ENCODE data around the gene IL15RA.
A peak's percentile ranks its signal among the peaks of the same experiment; 100 is the strongest.
"Not testable (repeated sequence)": the region's sequence is repeated elsewhere in the genome, so short reads cannot be mapped to it uniquely, and the experiment has no call there.

Gene IL15RA

DNA sequence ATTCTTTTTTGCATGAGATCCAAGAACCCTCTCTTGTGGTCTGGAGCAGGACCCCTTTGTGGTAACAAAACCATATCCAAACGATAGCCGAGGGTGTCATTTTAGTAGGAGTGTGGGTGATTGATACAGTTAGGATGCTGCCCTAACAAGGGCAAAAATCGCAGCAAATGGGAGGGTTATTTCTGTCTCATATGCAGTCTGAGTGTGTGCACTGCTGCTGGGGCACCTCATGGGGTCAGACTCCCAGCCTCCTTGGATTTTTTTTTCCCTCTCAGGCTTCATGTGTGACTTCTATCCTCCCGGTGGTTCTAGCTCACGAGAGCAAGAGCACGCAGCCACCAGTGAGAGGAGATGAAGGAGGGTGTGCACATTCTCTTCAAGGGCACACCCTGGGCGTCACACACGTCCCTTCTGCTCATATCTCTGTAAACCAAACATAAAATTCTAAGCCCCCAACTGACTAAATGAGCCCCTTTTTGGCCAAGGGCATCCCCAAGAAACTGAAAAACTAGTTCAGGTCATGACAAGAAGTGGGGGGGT is 28.6 kb upstream of the IL15RA start:
- no peak for DNase-seq

DNA sequence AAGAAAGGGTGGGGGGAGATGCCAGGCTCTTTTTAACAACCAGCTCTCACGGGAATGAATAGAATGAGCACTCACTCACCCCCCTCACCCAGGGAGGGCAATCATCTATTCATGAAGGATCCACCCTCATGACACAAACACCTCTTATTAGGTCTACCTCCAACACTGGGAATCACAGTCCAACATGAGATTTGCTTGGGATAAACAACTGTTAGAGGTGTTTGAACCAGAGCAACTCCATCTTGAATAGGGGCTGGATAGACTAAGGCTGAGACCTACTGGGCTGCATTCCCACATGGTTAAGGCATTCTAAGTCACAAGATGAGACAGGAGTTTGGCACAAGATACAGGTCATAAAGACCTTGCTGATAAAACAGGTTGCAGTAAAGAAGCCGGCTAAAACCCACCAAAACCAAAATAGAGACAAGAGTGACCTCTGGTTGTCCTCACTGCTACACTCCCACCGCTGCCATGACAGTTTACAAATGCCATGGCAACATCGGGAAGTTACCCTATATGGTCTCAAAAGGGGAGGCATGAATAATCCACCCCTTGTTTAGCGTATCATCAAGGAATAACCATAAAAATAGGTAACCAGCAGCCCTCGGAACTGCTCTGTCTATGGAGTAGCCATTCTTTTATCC is 27.9 kb upstream of the IL15RA start:
- not testable (repeated sequence) for DNase-seq

DNA sequence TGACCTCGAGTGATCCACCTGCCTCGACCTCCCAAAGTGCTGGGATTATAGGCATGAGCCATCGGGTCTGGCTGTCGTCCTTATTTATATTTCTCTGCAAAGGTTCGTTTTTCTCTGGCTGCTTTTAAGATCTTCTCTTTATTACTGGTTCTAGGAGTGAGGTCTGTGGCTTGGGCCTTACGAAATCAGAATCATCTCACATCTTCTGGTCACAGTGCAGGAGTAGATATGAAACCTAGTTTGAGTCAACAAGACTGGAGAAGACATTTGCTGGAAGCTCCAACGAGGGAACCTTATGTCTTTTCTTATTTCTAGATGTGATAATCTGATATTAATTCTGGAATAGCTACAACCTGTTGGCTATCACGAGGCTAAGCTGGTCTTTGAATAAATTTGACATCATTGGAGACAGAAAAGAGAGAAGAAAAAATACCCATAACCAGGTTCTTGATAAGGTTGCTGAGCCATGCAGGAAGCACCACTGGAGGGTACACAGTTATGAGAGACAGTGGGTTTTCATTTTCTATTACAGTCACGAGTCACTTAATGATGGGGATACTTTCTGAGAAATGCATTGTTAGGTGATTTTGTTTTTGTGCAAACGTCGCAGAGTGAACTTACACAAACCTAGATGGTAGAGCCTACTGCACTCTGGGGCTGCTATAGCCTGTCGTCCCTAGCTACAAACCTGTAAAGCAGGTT is 25.6 kb upstream of the IL15RA start:
- no peak for DNase-seq

DNA sequence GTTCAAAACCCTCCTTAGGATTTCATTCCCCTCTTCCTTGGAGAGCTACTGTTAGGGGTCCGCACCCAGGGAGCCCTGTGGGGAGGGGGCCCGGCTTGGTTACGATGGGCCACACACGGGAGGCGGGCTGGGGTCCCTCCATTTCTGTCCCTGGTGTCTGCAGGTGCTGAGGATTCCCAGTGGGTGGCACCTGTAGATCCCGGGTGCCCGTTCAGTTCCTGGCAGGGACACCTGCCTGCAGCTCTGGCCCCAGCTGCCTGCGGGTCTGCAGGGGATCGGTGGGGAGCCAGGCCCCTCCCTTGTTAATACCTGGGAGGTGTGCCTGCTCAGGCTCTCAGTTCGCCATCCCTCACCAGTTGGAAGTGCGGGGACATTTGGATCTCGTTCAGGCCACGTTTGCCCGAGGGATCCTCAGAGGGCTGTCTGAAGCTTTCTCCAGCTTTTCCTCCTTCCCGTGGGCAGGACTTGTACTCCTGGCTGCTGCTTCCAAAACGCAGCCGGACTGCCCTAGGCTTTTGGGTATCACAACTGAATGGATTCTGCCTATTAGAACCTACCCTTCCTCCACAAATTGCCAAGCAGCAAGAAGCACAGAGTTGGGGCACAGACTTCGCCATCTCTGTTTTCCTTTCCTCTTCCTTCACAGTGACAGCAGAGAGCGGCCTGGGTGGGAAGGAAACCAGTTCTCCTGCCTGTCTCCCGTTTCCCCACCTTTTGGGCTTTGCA is 22.3 kb upstream of the IL15RA start:
- no peak for DNase-seq

DNA sequence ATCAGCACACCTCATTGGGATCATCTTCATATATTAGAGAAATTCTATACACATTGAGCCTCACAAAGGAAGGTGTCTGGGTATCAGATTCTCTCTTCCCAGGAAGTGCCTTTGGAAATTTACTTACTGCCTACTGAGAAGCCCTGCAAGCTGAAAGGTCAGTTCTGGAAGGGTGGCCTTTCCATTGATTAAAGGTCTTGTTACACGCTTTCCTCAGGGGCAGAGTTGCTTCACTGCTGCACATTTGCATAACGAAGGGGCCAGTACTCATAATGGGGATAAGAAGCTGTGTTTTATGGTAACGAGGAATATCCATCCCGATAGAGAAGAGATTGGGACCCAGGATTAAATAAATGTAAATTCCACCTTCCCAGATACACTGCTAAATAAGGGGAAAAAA is 19.4 kb upstream of the IL15RA start:
- DNase-seq, result no peak

DNA sequence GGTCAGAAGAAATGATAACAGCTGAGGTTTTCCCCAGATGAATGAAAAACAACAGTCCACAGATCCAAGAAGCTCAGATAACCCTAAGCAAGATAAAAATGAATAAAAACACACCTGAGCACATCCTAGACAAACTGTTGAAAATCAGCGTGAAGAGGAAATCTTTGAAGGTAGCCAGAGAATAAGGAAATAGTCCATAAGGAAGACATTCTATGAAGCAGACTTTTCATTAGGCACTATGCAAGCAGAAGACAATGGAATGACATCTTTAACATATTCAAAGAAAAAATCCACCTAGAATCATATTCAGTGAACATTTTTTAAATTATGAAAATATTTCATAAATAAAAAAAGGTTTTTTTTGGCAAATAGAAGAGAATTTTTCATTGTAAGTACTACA is 15.1 kb upstream of the IL15RA start:
- no peak for DNase-seq

GRCh38 chr10:5991708-5992107 is 14.4 kb upstream of the IL15RA start:
- DNase-seq, result no peak

DNA sequence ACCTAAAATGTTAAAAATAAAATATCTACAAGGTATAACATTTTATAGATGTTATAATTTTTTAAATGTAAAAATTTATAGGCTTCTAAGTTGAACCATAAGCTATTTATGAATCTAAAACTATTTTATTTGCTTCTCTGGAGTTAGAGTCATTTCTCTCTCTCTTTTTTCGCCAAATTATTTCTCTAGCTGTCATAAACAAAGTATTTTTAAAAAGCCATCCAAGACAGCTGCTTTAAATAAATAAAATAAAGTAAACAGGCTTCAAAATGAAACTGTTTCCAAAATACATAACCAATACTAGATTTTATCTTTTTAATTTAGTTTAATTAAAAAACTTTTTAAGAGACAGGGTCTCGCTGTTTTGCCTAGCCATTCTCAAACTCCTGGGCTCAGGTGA is 12.4 kb upstream of the IL15RA start:
- DNase-seq, result no peak

- DNase-seq, result no peak
Observed at GRCh38 chr10:5988336-5988920, 11.1 kb upstream of the IL15RA start.

DNA sequence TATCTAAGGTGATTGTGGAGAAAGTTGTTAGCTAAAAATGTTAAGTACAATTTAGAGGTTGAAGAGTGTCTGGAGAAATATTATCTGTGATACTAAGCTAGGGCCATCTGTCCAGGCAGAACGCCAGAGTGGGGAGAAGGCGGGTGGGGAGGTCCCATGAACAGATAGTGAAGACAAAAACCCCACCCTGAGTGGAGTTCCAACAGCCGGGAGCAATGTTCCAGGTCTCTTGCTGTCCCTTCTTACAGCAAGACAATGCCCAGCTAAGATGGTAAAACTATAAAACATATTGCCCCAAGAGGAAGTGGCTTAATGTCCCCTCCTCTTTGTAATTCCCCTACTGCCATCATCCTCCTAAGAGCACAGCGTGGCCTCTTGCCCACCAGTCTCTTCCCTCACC is 10.4 kb upstream of the IL15RA start:
- no peak for DNase-seq

GRCh38 chr10:5985029-5985428 is 7.7 kb upstream of the IL15RA start:
- no peak for DNase-seq

DNA sequence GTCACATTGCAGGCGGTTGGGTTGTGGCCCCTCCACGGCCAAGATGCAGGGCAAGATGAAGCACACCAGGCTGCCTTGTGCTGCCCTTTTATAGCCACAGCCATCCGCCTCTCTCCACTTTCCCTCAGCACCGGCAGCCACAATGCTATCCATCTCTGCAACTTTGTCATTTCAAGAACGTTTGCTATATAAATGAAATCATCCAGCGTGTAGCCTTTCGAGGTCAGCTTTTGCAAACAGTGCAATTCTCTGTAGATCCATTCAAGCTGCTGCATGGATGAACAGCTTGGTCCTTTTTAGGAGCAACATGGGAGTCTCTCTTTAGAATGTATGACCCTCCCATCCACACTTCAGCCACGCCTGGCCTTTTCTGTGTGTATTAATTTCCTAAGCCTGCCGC is 6.4 kb upstream of the IL15RA start:
- no peak for DNase-seq

GRCh38 chr10:5981529-5981928 is 4.2 kb upstream of the IL15RA start:
- DNase-seq, result no peak

DNA sequence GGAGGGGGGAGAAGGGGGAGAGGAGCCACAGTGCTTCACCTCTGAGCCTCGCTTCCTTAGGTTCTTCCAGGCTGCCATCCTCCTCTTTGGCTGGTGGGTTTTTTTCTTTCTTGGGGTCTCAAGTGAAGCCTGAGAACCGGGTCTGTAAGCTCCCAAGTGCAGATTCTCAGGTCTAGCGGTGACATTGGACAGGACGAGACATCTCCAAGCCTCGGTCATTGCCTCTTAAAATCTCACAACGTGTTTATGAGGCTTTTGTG is 817 bp upstream of the IL15RA start:
- no peak for DNase-seq

DNA sequence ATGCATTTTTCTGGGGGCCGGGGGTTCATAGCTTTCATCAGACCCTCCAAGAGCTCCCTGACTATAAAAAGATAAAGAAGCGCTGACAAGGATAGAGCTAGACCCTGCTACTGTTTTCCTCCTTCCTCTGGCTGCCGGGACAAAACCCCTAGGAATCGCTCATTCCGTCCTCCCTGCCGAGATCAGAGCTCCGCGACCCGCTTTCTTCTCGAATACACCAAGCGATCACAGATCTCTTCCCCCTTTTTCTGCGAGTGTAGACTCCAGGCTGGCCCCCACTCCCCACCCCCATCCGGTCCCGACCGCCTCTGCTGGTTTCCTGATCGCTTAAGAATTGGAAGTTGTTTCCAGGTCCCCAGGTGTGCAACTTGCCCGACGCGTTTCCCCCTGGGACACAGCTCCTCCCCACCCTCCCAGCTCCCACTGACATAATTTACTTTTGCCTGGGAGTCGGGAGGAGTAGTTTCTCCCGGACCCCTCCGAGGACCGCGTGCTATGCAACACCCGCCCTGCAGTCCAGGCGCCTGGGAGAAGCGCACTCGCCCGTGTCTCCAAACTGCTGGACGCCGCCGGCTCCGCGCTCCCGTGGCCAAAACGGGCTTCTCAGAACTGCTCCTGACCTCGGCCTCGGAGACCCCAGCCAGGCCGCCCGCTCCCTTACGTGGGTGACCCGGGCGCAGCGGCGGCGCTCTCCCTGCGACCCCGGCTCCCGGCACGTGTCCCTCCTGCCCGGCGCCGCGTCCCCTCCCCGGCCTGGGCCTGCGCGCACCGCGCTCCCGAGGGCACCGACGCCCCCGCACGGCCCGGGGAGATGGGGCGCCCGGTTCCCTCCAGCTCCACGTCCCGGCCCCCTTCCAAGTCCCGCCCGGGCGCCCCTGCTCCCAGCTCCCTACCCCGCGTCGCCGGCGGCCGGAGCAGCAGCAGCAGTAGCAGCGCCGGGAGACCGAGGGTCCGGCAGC is 552 bp downstream of the IL15RA start:
- DNase-seq, result peak; percentile 63

GRCh38 chr10:5975641-5976473 is 1.5 kb downstream of the IL15RA start:
- DNase-seq, result peak; percentile 76

DNA sequence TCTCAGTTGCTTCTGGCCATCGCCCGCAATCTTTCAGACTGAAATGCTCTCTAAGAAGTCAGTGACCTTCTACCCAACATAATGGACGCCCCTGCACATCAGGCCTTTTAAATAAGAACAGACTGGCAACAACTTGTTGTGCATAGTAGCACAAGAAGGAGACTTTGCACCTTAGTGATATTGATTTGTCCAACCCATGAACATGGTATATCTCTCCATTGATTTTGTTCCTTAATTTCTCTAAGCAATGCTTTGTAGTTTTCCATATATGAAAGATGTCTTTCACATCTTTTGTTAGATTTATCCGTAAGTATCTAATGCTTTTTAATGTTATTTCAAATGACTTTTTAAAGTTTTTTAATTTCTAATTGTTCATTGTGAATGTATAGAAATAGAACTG is 4.3 kb downstream of the IL15RA start:
- no peak for DNase-seq

DNA sequence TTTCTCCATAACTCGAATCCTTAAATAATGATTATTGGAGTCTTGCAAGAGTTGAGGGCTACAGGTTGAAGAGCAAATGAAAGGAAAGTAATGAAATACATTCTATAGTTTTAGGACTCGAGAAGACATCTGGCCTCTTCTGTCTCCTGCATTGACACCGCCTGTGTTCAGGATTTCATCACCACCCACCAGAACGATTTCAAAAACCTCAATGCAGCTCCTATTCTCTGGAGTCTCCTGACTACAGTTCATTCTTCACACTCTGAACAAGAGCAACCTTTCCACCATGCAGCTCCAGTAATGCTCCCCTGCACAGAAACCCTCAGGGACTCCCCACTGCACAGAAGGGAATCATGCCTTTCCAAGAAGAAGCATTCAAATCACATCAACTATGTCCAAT is 5.5 kb downstream of the IL15RA start:
- DNase-seq, result no peak

DNA sequence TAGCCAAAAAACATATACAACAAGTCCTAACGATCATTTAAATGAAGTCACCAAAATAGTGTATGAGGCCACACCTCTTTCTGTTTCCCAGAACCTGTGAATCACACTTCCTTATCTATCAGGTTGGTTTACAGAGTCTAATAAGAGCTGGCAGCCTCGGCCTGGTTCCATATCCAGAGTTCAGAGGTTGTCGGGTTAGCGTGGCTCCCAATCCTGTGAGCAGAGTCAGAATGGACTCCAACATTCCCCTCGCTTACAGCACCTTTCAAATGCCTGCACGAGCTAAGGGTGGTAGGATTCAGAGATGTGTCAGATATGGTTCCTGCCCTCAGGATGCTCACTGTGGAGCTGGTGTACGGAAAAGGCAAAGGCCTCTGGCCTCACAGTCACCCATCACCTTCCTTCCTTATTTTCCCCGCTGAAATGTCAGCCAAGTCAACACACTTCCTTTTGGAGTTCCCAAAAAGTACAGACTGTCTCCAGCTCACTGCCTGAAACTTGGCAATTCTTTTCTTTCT is 6.0 kb downstream of the IL15RA start:
- DNase-seq, result peak; percentile 43

DNA sequence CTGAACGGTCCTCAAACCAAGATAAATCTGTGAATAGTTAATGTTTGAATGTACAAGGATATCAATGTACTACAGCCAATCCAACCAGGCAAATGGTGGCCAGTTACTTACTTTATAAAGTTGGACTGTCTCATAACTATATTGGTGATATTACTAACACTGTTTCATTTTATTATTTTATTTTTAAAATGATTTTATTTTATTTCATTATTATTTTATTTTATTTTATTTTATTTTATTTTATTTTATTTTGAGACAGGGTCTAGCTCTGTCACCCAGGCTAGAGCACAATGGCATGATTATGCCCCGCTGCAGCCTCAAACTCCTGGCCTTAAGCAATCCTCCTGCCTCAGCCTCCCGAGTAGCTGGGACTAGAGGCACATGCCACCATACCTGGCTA is 6.8 kb downstream of the IL15RA start:
- DNase-seq, result no peak

- DNase-seq, result no peak
Observed at GRCh38 chr10:5970066-5970465, 7.3 kb downstream of the IL15RA start.

Data from activated CD4-positive, alpha-beta T cell treated with anti-CD3 and anti-CD28 coated beads for 48 hours (primary cell).